Breast epithelium (tissue), 3 donors: ENCODE measurements around the gene ZNF429.

Experiments used
- POLR2A ChIP-seq: fragments of 450-650 bp; IDR thresholded peaks from one replicate; pipeline ENCODE4 v1.6.1; 2016; ENCODE audit warnings: antibody characterized with exemption, mild to moderate bottlenecking, moderate library complexity
- TF ChIP-seq, protein P1 (sequence below), 3 donors: fragments of 450-650 bp; IDR thresholded peaks; one replicate each; pipeline ENCODE4 v1.5.1; 2016 to 2017; ENCODE audit warnings: antibody characterized with exemption in 3 of 3, mild to moderate bottlenecking in 3 of 3, moderate library complexity in 3 of 3

GRCh38 chr19:21603431-21604231 lies 98.2 kb downstream of the ZNF429 start:
- TF ChIP-seq, protein P1, sequence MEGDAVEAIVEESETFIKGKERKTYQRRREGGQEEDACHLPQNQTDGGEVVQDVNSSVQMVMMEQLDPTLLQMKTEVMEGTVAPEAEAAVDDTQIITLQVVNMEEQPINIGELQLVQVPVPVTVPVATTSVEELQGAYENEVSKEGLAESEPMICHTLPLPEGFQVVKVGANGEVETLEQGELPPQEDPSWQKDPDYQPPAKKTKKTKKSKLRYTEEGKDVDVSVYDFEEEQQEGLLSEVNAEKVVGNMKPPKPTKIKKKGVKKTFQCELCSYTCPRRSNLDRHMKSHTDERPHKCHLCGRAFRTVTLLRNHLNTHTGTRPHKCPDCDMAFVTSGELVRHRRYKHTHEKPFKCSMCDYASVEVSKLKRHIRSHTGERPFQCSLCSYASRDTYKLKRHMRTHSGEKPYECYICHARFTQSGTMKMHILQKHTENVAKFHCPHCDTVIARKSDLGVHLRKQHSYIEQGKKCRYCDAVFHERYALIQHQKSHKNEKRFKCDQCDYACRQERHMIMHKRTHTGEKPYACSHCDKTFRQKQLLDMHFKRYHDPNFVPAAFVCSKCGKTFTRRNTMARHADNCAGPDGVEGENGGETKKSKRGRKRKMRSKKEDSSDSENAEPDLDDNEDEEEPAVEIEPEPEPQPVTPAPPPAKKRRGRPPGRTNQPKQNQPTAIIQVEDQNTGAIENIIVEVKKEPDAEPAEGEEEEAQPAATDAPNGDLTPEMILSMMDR (IDR thresholded peaks at IDR 0.05), result no peak
- no peak for TF ChIP-seq POLR2A
